Measurements from ENCODE around the gene NHLRC1.

Gene NHLRC1

DNA sequence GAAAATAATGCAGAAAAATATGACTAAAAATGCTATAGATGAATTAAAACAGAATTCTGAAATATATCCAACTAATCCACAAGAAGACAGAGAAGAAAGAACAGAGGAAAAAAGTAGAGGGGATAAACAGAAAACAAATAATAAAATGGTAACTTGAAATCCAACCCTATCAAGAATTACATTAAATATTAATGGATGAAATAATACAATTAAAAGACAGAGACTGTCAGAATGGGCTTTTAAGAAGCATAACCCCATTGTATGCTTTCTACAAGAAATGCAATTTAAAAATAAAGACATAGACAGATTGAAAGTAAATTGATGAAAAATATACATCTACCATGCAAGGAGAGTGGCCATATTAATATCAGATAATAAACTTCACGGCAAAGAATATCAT lies 15.4 kb downstream of the NHLRC1 start:
- Histone ChIP-seq H3K4me3 (ENCODE audit: low read depth, low read length) (no peak overlapping the region), H3K9ac (ENCODE audit: low read depth, low read length) (no peak overlapping the region), H3K36me3 (ENCODE audit: control insufficient read depth, insufficient read depth, low read length) (no peaks in the 10 kb centered on the region), H3K9me3 (ENCODE audit: control insufficient read depth, insufficient read depth, low read length) (no peaks in the 10 kb centered on the region), H3K27me3 (ENCODE audit: control insufficient read depth, insufficient read depth, low read length) (no peaks in the 10 kb centered on the region), H3K27ac (ENCODE audit: low read depth, low read length) (no peak overlapping the region), H3K4me1 (ENCODE audit: control insufficient read depth, insufficient read depth, low read length) (peaks cover 2% of the 10 kb centered on the region; the same call in 1 of the 2 replicates)

DNA sequence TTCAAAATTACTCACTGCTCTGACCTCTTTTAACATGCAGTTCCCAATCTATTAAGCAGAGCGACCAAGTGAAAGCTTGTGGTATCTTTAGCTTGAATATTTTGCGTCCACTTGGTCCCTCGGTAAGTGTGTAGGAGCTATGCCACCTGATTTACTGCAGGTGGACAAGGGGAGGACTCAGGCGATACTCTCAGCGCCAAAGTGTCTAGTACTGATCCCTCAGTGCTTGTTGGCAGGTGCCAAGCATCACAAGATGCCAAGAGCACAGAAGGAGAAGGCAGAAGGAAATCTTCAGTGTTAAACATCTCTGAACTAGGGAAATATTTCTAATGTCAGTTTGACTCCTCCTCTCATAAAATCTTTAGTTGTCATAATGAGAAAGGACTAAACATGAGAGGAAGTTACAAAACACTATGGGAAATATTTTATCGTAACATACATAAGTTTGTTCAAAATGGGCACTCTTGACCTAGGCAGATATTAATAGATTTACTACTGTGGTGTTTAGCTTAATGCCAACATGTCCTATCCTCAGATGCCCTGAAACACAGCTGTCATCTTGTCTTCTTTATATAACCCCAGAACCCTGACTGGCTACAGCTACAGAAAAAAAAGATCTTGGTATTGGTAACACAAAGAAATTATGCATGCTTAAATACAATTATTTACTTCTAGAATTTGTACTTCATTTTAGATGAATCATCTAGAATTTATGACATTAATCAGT lies 19.5 kb downstream of the NHLRC1 start:
- H3K9me3 ChIP-seq (ENCODE audit: control insufficient read depth, insufficient read depth, low read length), result no peaks in the 10 kb centered on the region
- H3K27ac ChIP-seq (ENCODE audit: low read depth, low read length), result no peak overlapping the region
- H3K4me3 ChIP-seq (ENCODE audit: low read depth, low read length), result no peak overlapping the region
- no peaks in the 10 kb centered on the region for H3K27me3 ChIP-seq (ENCODE audit: control insufficient read depth, insufficient read depth, low read length)
- H3K9ac ChIP-seq (ENCODE audit: low read depth, low read length), result no peak overlapping the region
- H3K4me1 ChIP-seq (ENCODE audit: control insufficient read depth, insufficient read depth, low read length), result no peaks in the 10 kb centered on the region
- no peaks in the 10 kb centered on the region for H3K36me3 ChIP-seq (ENCODE audit: control insufficient read depth, insufficient read depth, low read length)

DNA sequence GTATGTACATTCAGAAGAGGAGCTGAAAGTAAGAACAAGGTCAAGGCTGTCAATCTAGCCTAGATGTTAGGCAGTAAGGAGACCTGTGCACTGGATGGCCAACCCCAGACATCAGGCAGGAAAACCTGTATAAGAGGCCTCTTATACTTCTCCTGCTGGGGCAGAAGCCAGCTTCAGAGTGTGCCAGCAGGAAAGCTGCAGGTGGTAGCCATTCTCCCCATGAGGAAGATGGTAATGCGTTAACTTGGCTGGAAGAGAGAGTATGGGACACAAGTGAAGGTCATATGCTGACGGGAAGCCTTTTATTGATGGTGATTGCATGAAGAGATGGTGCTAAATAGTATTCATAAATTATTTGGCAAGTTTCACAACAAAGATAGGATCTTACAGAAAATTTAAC lies 20.6 kb downstream of the NHLRC1 start:
- H3K27ac ChIP-seq (ENCODE audit: low read depth, low read length), result no peak overlapping the region
- no peaks in the 10 kb centered on the region for H3K36me3 ChIP-seq (ENCODE audit: control insufficient read depth, insufficient read depth, low read length)
- H3K9ac ChIP-seq (ENCODE audit: low read depth, low read length), result no peak overlapping the region
- no peaks in the 10 kb centered on the region for H3K4me1 ChIP-seq (ENCODE audit: control insufficient read depth, insufficient read depth, low read length)
- H3K9me3 ChIP-seq (ENCODE audit: control insufficient read depth, insufficient read depth, low read length), result no peaks in the 10 kb centered on the region
- H3K4me3 ChIP-seq (ENCODE audit: low read depth, low read length), result no peak overlapping the region
- no peaks in the 10 kb centered on the region for H3K27me3 ChIP-seq (ENCODE audit: control insufficient read depth, insufficient read depth, low read length)

DNA sequence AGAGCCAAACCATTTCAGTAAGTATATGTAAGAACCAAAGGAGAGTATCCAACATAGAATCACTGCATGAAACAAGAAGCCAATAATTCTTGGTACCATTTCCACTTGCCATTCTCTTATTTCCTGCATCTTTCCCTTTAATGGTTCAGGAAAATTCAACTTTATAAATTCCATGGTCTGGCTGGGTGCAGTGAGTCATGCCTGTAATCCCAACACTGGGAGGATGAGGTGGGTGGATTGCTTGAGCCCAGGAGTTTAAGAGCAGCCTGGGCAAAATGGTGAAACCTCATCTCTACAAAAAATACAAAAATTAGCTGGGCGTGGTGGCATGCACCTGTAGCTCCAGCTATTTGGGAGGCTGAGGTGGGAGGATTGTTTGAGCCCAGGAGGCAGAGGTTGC lies 21.2 kb downstream of the NHLRC1 start:
- Histone ChIP-seq H3K4me1 (ENCODE audit: control insufficient read depth, insufficient read depth, low read length) (no peaks in the 10 kb centered on the region), H3K9me3 (ENCODE audit: control insufficient read depth, insufficient read depth, low read length) (no peaks in the 10 kb centered on the region), H3K4me3 (ENCODE audit: low read depth, low read length) (no peak overlapping the region), H3K36me3 (ENCODE audit: control insufficient read depth, insufficient read depth, low read length) (no peaks in the 10 kb centered on the region), H3K27me3 (ENCODE audit: control insufficient read depth, insufficient read depth, low read length) (no peaks in the 10 kb centered on the region), H3K9ac (ENCODE audit: low read depth, low read length) (no peak overlapping the region), H3K27ac (ENCODE audit: low read depth, low read length) (no peak overlapping the region)

DNA sequence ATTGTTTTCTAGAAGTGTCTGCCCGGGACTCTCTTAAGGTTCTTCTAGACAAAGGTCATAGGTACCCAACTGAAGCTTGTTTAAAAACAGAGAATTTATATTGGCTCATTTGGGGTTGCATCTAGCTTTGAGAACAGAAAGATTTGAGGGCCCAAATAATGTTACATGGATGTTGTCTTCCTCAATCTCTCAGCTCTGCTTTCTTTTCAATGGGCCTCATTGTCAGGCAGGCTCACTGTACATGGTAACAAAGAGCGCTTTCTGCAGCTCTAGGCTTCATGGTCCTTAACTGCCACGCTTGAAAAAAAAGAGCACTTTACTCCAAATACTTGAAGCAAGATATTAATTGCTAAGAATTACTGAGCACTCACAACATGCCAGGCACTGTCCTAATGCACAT lies 22.2 kb downstream of the NHLRC1 start:
- H3K27me3 ChIP-seq (ENCODE audit: control insufficient read depth, insufficient read depth, low read length), result no peaks in the 10 kb centered on the region
- no peak overlapping the region for H3K27ac ChIP-seq (ENCODE audit: low read depth, low read length)
- no peak overlapping the region for H3K4me3 ChIP-seq (ENCODE audit: low read depth, low read length)
- no peaks in the 10 kb centered on the region for H3K4me1 ChIP-seq (ENCODE audit: control insufficient read depth, insufficient read depth, low read length)
- H3K36me3 ChIP-seq (ENCODE audit: control insufficient read depth, insufficient read depth, low read length), result no peaks in the 10 kb centered on the region
- H3K9me3 ChIP-seq (ENCODE audit: control insufficient read depth, insufficient read depth, low read length), result no peaks in the 10 kb centered on the region
- no peak overlapping the region for H3K9ac ChIP-seq (ENCODE audit: low read depth, low read length)

DNA sequence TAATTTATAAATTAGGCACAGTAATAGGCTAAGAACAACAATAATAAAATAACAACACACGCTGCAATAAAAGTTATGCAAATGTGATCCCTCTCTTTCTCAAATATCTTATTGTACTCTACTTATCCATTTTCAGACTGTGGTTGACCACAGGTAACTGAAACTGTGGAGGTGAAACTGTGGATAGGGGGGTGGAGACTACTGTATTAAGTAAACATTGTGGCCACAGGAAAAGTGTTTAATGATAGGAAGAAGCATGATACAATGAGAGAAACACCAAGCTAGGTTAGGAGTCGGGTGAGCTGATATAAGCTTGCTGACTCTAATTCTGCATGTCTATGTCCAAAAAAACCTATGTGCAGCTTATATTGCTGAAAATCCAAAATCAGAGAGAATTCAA lies 23.0 kb downstream of the NHLRC1 start:
- Histone ChIP-seq H3K36me3 (ENCODE audit: control insufficient read depth, insufficient read depth, low read length) (no peaks in the 10 kb centered on the region), H3K9ac (ENCODE audit: low read depth, low read length) (no peak overlapping the region), H3K27ac (ENCODE audit: low read depth, low read length) (no peak overlapping the region), H3K27me3 (ENCODE audit: control insufficient read depth, insufficient read depth, low read length) (no peaks in the 10 kb centered on the region), H3K9me3 (ENCODE audit: control insufficient read depth, insufficient read depth, low read length) (no peaks in the 10 kb centered on the region), H3K4me1 (ENCODE audit: control insufficient read depth, insufficient read depth, low read length) (no peaks in the 10 kb centered on the region), H3K4me3 (ENCODE audit: low read depth, low read length) (no peak overlapping the region)

DNA sequence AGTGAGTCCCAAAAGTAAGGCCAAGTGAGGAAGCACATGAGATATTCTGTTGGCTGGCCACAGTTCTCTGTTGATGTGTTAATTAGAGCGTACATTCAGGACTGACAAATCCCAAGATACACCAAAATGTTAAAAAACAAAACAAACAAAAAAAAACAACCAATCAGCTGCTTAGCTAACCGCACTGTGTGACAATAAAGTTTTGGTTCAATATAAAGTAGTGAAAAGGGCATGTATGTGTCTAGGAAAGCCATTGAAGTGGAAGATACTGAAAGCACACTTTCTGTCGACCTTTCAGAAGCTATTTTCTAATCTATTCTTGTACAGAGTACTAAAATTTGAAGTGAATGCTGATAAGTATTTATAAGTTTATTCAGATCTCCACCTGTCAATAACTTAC lies 26.1 kb downstream of the NHLRC1 start:
- H3K4me1 ChIP-seq (ENCODE audit: control insufficient read depth, insufficient read depth, low read length), result no peaks in the 10 kb centered on the region
- no peak overlapping the region for H3K4me3 ChIP-seq (ENCODE audit: low read depth, low read length)
- no peak overlapping the region for H3K9ac ChIP-seq (ENCODE audit: low read depth, low read length)
- H3K27me3 ChIP-seq (ENCODE audit: control insufficient read depth, insufficient read depth, low read length), result no peaks in the 10 kb centered on the region
- H3K27ac ChIP-seq (ENCODE audit: low read depth, low read length), result no peak overlapping the region
- H3K9me3 ChIP-seq (ENCODE audit: control insufficient read depth, insufficient read depth, low read length), result no peaks in the 10 kb centered on the region
- H3K36me3 ChIP-seq (ENCODE audit: control insufficient read depth, insufficient read depth, low read length), result no peaks in the 10 kb centered on the region

DNA sequence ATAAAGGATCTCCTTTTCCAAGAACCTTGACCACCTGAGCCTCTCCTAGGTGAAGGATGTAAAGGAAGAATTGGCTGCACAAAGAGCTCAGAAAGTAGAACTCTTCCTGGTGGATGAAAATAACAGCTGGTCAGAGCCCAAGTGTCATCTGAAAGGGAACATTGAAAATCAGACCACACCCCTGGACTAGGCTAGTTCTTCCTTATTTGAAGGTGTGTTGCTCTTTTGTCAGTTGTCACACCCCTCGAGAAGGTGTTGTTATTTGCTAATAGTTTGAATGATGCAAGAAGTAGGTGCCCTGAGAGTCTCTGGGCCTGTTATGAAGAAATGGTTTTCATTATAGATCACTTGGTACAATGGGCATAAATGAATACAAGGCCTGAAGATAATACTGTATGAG lies 31.1 kb downstream of the NHLRC1 start:
- Histone ChIP-seq H3K27ac (ENCODE audit: low read depth, low read length) (no peak overlapping the region), H3K4me3 (ENCODE audit: low read depth, low read length) (no peak overlapping the region), H3K9ac (ENCODE audit: low read depth, low read length) (no peak overlapping the region), H3K36me3 (ENCODE audit: control insufficient read depth, insufficient read depth, low read length) (no peaks in the 10 kb centered on the region; the same call in 1 of the 2 replicates), H3K9me3 (ENCODE audit: control insufficient read depth, insufficient read depth, low read length) (peaks cover 9% of the 10 kb centered on the region; the same call in 1 of the 2 replicates), H3K27me3 (ENCODE audit: control insufficient read depth, insufficient read depth, low read length) (no peaks in the 10 kb centered on the region), H3K4me1 (ENCODE audit: control insufficient read depth, insufficient read depth, low read length) (no peaks in the 10 kb centered on the region)

DNA sequence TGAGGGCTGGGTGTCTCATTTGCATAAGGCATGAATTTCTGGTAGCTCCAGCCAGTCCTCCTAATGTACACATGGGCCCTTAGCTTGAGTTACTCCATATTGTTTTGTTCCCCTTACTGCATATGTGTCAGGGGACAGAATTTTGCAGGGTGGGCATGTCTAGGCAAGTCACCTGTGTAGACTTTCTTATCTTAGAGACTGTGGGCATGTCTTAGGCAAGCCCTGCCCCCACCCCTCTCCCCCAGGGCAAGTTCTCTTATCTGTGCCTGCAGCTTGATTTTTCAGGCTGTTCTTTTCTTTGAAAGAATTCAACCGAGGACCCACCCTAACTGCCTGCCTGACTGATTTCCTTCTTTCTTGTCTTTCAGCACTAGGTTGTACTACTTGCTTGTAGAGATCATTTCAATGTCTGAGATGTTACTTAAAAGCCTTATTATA lies 32.1 kb downstream of the NHLRC1 start:
- Histone ChIP-seq H3K4me3 (ENCODE audit: low read depth, low read length) (no peak overlapping the region), H3K36me3 (ENCODE audit: control insufficient read depth, insufficient read depth, low read length) (no peaks in the 10 kb centered on the region; the same call in 1 of the 2 replicates), H3K27ac (ENCODE audit: low read depth, low read length) (no peak overlapping the region), H3K4me1 (ENCODE audit: control insufficient read depth, insufficient read depth, low read length) (no peaks in the 10 kb centered on the region), H3K27me3 (ENCODE audit: control insufficient read depth, insufficient read depth, low read length) (no peaks in the 10 kb centered on the region), H3K9ac (ENCODE audit: low read depth, low read length) (no peak overlapping the region), H3K9me3 (ENCODE audit: control insufficient read depth, insufficient read depth, low read length) (peaks cover 9% of the 10 kb centered on the region; the same call in 1 of the 2 replicates)

DNA sequence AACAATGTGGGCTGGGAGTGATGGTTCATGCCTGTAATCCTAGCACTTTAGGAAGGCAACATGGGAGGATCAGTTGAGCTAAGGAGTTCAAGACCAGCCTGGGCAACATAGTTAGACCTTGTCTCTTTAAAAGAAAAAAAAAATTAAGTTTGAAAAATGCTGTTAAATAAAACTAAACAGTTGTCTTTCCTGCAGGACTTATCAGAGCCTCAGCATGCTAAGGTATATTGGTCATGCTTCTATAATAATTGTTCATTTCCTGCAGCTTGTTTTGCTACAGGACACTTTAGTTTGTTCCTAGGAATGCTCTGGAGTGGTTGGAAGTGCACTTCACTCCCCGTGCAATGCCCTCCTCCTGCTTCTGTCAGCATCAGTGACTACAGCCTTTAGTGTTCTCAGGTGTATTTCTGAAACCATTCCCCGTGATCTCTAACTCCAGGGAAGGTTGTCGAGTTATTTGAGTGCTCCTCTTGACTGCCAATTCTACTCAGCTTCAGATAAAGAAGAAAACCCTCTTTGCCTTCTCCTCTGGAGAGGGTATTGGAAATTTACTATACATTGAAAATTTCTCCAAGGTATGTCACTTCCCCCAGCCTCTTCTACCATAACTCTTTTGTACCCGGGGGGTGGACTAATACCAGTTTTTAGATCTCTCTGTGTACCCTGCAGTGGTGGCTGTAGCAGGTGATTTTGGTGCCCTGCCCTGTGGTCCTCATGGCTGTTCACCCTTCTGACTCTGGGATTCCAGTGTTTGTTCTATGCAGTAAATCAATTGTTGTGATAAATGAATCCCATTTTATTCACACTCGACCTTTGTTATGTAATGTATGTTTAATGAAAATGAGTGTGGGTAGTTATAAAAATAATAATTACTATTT lies 33.8 kb downstream of the NHLRC1 start:
- Histone ChIP-seq H3K27ac (ENCODE audit: low read depth, low read length) (no peak overlapping the region), H3K36me3 (ENCODE audit: control insufficient read depth, insufficient read depth, low read length) (no peaks in the 10 kb centered on the region; the same call in 1 of the 2 replicates), H3K9ac (ENCODE audit: low read depth, low read length) (no peak overlapping the region), H3K27me3 (ENCODE audit: control insufficient read depth, insufficient read depth, low read length) (no peaks in the 10 kb centered on the region), H3K9me3 (ENCODE audit: control insufficient read depth, insufficient read depth, low read length) (peaks cover 9% of the 10 kb centered on the region; the same call in 1 of the 2 replicates), H3K4me3 (ENCODE audit: low read depth, low read length) (no peak overlapping the region), H3K4me1 (ENCODE audit: control insufficient read depth, insufficient read depth, low read length) (no peaks in the 10 kb centered on the region)

Data from HUES48 (cell line).